22Rv1 (cell line): ENCODE measurements around the gene NELL1.

Experiments used
- CTCF ChIP-seq: fragments of 450-650 bp; IDR thresholded peaks from 2 replicates; pipeline ENCODE4 v1.5.1; 2017; ENCODE audit warnings: mild to moderate bottlenecking
- ZFX ChIP-seq: fragments of 450-650 bp; IDR thresholded peaks from 2 replicates; pipeline ENCODE4 v1.6.1; 2017; ENCODE audit warnings: antibody characterized with exemption, borderline replicate concordance

DNA sequence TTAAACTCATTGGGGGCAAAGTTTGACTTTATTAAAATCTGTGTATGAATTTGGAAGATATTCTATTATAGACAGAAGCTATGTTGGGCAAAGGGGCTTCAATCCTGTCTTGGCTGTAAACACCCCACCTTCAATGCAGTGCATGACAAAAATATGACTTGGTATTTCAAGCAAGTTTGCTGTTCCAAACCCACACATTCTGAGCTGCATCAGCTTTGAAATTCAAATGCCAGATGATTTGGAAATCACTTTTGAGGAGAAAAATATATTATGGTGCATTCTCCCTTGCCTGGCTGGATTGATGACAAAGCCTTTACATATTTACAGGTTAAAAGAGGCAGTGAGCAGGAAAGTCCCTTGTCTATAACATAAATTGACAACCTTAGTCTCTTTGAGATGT is 760.0 kb downstream of the NELL1 start:
- TF ChIP-seq CTCF = no peak
- no peak for TF ChIP-seq ZFX
